Activated CD4-positive, alpha-beta T cell treated with anti-CD3 and anti-CD28 coated beads for 48 hours (primary cell): Measurements from ENCODE around the gene B3GALT4.
"Not testable (repeated sequence)": the region's sequence is repeated elsewhere in the genome, so short reads cannot be mapped to it uniquely, and the experiment has no call there.

Experiments
- DNase-seq: peaks from one replicate; pipeline ENCODE4 v3.0.0-alpha.2; 2020

B3GALT4 gene

GRCh38 chr6:33276864-33277662, at the start of gene B3GALT4:
TSS of gene B3GALT4 (plus strand) at chr6:33277123. CDS start at chr6:33277420, 297 bp downstream.
- DNase-seq: peak; percentile 86

GRCh38 chr6:33235221-33235634, 41.7 kb upstream of the B3GALT4 start:
- DNase-seq: no peak

- no peak for DNase-seq
These were observed 40.6 kb upstream of the B3GALT4 start for GRCh38 chr6:33236328-33236727.

GRCh38 chr6:33236852-33237251, 40.1 kb upstream of the B3GALT4 start:
- no peak for DNase-seq

GRCh38 chr6:33237741-33238140, 39.2 kb upstream of the B3GALT4 start:
- DNase-seq: no peak

GRCh38 chr6:33241968-33242367, 35.0 kb upstream of the B3GALT4 start:
- no peak for DNase-seq

GRCh38 chr6:33243476-33243875, 33.4 kb upstream of the B3GALT4 start:
- DNase-seq: no peak

- DNase-seq: peak; percentile 95
These were observed 28.8 kb upstream of the B3GALT4 start for GRCh38 chr6:33247977-33248642.

GRCh38 chr6:33248643-33248931, 28.3 kb upstream of the B3GALT4 start:
- DNase-seq: no peak

GRCh38 chr6:33248932-33249731, 27.8 kb upstream of the B3GALT4 start:
- peak; percentile 98 for DNase-seq

GRCh38 chr6:33249732-33250630, 26.9 kb upstream of the B3GALT4 start:
- peak; percentile 46 for DNase-seq

GRCh38 chr6:33250731-33251130, 26.2 kb upstream of the B3GALT4 start:
- DNase-seq: no peak

GRCh38 chr6:33251395-33252012, 25.4 kb upstream of the B3GALT4 start:
- peak; percentile 32 for DNase-seq

GRCh38 chr6:33252759-33253158, 24.2 kb upstream of the B3GALT4 start:
- DNase-seq: no peak

GRCh38 chr6:33254591-33254990, 22.3 kb upstream of the B3GALT4 start:
- no peak for DNase-seq

GRCh38 chr6:33259032-33259431, 17.9 kb upstream of the B3GALT4 start:
- no peak for DNase-seq

- not testable (repeated sequence) for DNase-seq
These were observed 14.4 kb upstream of the B3GALT4 start for GRCh38 chr6:33262490-33262889.

- DNase-seq: no peak
These were observed 12.9 kb upstream of the B3GALT4 start for GRCh38 chr6:33264015-33264414.

- DNase-seq: no peak
These were observed 5.8 kb upstream of the B3GALT4 start for GRCh38 chr6:33271117-33271467.

GRCh38 chr6:33271468-33272274, 5.3 kb upstream of the B3GALT4 start, which contains the start of the genes RPS18 and VPS52:
TSS of gene RPS18 (plus strand) at chr6:33272075. CDS start at chr6:33272120, 45 bp downstream.
TSS of gene VPS52 (minus strand) at chr6:33271876. CDS start at chr6:33271675, 201 bp downstream.
- DNase-seq: peak; percentile 93
